Stimulated activated CD8-positive, alpha-beta memory T cell treated with anti-CD3 and anti-CD28 coated beads, Interleukin-15, amount 100 ng/mL, for 48 hours (primary cell): Measurements from ENCODE around the gene PACS2.
"Not testable (repeated sequence)": the region's sequence is repeated elsewhere in the genome, so short reads cannot be mapped to it uniquely, and the experiment has no call there.

Experiments
- DNase-seq, 2 donors: peaks; one replicate each; pipeline ENCODE4 v3.0.0-alpha.2; 2020; ENCODE audit warnings: low read depth in 2 of 2

Gene PACS2

DNA sequence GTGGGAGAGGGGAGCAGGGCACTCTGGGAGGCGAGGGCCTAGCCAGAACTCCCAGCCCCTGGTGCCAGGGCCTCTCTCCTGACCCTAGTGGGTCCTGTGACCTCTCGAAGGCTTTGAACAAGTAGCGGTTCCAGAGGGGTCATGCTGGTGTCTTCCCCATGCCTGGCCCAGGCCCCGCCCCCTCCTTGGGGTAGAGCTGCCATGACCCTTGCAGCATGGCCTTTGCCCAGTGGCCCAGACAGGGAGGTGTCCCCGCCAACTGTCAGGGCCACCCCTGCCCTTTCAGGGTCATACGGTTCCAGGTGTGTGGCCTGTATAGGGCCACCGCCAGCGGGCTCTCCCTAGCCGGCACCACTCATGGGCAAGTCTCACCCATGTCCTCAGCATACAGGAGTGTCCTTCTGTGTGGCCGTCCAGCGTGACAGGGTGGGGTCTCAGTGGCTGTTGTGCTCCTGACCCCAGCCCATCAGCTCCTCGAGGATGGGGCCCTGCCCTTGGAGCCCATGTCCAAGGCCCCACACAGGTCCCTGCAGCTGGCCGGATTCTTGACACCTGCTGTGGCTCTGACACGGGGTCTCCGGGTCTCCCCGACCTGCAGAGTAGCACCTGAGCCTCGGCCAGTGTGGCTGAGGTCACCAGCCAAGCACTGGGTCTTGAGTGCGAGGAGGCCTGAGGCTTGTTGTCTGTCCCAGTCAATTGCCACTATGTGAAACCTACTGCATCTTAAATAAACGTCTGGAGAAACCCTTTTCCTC is 34.6 kb downstream of the PACS2 start:
- no peak for DNase-seq

DNA sequence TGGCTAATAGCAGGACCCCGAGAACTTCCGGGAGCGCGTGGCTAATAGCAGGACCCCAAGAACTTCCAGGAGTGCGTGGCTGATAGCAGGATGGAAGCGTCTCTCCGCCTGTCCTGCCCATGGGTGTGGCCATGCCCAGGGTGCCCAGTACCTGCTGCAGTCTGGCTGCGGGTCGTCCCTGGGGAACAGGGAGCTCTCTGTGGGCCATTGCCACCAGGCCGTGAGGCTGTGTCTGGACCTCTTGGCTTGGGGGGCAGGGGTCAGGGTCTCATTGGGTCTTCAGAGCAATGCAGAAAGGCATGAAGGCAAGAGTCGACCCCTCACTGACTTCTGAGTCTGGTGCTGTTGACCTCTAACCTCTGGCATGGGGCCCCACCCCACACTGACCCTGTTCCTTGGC is 35.4 kb downstream of the PACS2 start:
- no peak for DNase-seq

DNA sequence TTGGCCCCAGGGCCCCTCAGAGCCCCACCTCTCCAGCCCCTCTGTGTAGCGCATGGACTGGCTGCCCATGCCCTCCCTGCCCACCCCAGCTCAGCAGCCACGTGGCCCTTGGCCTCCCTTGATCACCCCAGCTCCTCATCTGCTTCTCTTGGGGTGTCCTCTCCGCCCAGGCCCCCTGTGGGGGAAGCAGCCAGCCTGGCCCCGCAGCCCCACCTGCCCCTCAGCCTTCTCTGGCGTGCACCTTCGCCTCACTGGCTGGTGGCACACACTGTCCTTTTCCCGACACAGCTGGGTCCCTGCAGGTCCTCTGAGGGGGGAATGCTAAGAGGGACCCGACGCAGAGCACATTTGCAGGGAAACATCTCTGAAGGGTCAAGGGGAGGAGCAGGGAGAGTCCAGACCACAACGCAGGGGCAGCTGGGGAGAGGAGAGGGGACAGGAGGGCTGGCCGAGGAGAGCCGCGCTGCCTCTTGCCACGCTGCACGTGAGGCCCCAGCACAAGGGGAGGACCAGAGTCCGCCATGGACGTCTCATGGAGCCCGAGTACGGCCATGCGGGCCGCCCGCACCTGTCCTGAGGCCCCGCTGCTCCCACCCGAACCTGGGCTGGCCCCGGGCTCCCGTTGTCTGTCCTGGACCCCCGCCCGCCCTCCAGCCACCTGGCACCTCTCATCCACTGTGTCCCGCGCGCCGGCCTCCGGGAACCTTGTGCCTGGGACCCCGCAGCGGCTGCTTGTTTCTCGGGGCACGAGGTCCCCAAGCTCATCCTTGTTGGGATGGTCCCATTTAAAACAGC is 36.1 kb downstream of the PACS2 start:
- no peak for DNase-seq

DNA sequence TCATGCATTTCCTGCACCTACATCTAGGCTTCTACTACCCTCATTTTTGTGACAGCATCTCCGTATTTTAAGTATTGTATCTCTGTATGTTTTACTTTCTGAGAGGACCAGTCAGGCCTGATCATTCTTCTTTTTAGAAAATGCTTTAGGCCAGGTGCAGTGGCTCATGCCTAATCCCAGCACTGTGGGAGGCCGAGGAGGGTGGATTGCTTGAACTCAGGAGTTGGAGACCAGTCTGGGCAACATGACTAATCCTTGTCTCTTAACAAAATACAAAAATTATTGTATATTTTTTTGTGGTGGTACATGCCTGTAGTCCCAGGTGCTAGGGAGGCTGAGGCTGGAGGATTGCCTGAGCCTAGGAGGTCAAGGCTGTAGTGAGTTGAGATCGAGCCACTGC is 36.9 kb downstream of the PACS2 start:
- no peak for DNase-seq

DNA sequence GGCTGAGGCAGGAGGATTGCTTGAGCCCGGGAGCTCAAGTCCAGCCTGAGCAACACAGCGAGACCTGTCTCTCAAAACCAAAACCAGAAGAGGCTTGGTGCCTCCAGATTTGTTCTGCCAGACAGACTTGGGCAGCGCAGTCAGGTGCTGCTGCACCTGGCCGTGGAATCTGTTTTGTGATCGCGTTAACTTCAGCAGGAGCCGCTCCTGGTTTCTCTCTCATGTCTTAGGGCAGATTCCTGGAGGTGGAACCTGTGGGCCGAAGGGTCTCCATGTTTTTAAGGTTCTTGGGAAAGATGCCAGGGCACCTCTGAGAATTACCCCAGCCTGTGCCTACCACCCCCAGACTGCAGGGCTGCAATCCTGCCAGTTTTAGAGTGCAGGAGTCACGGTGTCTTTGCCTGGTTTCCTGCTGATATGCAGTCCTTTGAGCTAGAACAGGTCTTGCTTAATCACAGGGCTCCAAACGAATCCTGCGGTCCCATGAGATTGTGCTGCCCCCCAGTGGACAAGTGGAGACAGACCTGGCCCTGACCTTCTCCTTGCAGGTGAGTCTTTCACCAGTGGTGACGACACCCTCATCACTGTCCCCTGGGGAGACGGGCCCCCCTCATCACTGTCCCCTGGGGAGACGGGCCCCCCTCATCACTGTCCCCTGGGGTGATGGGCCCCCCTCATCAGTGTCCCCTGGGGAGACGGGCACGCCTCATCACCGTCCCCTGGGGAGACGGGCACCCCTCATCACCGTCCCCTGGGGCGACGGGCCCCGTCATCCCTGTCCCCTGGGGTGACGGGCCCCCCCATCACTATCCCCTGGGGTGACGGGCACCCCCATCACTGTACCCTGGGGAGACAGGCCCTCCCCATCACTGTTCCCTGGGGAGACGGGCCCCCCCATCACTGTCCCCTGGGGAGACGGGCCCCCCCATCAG is 37.6 kb downstream of the PACS2 start:
- peak; percentile 68 to 72 for DNase-seq

DNA sequence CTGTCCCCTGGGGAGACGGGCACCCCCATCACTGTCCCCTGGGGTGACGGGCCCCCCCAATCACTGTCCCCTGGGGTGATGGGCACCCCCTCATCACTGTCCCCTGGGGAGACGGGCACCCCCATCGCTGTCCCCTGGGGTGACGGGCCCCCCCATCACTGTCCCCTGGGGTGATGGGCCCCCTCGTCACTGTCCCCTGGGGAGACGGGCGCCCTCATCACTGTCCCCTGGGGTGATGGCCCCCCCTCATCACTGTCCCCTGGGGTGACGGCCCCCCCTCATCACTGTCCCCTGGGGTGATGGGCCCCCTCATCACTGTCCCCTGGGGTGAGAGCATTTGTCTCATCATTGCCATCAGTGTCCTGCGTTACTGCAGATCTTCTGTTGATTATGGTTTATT is 38.6 kb downstream of the PACS2 start:
- no peak for DNase-seq

DNA sequence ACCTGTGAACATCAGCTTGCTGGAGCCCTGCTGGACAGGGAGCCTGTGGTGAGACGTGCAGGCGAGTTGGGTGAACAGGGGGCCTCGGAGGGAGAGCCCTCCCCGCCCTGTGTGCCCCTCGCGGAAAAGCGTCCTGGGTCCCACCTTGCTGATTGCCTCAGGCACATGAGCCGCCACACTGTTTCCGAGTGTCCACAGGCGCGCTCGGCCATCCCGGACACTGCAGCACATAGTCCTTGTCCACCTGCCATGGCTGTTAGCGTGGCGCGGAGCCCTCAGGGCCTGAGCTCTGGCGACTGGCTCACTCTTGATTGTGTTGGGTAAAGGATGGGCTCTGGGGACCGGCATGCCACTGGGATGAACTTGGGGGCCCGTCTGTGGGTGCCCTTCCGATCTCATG is 40.0 kb downstream of the PACS2 start:
- DNase-seq, result no peak

DNA sequence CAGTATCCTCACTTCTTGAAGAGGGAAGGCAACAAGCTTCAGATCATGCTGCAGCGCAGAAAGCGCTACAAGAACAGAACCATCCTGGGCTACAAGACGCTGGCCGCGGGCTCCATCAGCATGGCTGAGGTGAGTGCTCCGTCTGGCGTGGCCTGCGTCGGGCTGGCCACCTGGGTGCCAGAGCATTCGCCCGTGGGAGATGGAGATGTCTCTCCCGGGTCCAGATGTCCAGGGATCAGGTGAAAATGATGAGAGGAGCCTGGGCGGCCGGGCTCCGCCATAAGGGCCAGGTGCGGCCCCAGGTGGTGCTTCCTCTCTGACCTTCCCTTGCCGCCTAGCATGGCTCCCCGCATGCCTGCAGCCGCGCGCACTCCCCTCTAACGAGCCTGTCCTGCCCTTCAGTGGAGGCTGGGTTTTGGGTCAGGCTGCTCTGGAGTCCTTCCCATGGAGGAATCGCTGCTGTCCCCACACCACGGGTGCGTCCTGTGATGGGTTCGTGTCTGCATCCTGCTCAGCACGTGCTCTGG is 40.6 kb downstream of the PACS2 start:
- DNase-seq, result no peak

DNA sequence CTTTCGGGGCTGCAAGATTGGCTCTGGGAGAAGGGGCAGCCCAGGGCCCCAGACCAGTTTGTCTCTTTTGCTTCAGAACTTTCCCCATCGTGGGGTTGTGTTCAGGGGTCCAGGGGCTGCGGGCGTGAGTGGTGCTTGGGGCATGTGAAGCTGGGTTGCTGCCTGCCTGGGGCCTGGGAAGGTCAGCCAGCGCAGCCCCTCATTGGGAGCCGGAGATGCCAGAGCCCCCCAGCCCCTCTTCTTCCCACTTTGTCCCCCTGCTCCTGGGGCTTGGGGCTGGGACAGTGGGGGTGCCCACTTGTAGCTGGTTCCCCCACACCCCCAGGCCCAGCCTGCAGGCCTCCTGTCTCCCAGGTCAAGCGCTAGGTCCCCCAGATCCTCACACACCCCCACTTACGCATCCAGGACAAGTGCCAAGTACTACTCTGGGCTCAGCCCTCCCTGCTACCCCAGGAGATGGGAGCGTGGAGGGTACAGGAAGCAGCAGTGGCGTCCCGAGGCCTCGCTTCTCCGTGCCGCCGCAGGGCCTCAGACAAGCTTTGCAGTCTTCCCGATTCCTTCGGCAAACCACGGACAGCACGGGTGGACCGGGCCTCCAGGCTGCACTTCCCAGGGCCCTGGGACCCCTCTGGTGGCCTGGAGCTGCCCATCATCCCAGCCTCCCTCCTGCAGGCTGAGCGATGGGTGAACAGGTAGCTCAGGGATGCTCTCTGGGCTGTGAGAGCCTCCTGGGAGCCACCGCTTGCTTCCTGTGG is 41.5 kb downstream of the PACS2 start:
- no peak for DNase-seq

DNA sequence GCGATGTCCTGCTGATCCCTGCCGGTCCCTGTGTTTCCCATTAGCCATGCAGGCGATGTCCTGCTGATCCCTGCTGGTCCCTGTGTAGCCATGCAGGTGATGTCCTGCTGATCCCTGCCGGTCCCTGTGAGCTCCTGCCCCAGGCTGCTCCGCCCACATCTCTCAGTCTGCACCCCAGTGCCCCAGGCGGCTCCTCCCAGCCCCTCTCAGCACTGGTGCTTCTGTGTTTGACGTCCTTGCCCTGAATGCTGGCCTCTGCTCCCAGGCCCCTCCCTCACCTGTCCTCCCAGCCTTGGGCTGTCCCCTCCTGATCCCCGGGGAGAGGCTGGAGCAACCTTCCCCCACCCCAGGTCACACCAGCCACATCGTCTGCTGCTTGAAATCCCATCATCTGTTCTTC is 42.4 kb downstream of the PACS2 start:
- no peak for DNase-seq

DNA sequence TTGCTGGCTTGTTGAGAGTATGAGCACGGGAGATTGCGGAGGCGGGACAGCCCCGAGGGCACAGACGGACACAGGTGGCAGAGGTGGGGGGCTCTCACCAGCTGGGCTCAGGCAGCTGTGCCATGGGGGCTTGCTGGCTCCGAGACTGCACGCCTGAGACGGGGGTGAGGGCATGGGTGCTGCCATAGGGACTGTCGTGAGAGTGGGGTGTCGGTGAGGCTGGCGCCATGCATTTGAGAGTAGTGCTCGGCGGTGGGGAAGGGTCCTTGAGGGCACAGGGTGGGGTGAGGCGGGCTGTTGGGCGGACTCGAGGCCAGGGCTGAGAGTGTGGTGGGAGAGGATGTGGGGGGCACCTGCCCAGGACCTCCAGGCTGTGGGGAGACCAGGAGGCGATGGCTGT is 43.1 kb downstream of the PACS2 start:
- DNase-seq, result no peak

DNA sequence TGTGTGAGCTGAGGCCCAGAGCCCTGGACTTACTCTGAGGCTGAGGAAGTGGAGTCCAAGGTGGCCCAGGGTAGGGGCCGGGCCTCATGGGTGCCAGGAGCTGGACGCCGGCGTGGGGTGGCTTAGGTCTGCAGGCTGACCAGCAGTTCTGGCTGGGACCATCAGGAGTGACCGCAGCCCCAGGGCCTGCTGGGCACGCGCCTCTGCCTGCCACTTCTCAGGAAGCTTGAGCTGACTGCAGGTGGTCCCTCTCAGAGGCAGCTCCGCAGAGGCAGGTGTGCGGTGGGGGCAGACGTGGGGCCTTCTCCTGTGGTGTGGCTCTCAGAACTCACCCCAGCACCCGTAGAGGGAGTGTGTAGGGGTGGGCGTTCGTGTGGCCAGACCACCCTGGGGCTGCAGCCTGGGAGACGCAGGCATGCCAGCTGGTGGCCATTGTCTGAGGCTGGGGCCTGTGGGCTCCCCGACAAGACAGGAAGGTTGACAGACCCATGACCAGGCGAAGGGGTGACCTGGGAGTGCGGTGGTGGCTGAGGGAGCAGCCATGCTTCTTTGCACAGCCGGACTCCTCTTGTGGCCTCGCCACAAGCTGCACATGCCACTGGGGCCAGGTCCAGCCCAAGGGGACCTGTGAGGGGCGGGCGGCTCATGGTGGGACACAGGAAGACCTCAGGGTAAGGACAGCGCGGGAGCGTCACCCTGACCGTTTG is 43.7 kb downstream of the PACS2 start:
- DNase-seq, result no peak

DNA sequence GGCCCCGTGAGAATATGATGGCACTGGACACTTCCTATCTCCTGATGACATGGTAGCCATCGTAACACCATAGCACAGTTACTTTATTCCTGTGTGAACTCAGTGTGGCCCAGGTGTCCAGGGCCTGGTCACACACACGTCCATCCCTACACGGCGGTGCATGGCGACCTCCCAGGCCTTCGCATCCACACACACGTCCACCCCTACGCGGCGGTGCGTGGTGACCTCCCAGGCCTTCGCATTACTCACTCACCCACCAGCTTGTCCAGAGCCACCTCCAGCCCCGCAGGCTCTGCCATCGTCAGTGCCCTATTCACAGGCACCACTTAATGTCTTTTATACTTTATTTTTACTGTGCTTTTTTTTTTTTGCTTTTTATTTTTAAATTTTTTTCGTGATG is 44.4 kb downstream of the PACS2 start:
- DNase-seq, result no peak

DNA sequence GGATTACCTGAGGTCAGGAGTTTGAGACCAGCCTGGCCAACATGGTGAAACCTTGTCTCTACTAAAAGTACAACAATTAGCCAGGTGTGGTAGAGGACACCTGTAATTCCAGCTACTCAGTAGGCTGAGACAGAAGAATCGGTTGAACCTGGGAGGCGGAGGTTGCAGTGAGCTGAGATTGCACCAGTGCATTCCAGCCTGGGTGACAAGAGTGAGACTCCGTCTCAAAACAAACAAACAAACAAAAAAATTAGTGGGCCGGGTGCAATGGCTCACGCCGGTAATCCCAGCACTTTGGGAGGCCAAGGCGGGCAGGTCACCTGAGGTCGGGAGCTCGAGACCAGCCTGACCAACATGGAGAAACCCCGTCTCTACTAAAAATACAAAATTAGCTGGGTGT is 46.9 kb downstream of the PACS2 start:
- DNase-seq, result not testable (repeated sequence)

DNA sequence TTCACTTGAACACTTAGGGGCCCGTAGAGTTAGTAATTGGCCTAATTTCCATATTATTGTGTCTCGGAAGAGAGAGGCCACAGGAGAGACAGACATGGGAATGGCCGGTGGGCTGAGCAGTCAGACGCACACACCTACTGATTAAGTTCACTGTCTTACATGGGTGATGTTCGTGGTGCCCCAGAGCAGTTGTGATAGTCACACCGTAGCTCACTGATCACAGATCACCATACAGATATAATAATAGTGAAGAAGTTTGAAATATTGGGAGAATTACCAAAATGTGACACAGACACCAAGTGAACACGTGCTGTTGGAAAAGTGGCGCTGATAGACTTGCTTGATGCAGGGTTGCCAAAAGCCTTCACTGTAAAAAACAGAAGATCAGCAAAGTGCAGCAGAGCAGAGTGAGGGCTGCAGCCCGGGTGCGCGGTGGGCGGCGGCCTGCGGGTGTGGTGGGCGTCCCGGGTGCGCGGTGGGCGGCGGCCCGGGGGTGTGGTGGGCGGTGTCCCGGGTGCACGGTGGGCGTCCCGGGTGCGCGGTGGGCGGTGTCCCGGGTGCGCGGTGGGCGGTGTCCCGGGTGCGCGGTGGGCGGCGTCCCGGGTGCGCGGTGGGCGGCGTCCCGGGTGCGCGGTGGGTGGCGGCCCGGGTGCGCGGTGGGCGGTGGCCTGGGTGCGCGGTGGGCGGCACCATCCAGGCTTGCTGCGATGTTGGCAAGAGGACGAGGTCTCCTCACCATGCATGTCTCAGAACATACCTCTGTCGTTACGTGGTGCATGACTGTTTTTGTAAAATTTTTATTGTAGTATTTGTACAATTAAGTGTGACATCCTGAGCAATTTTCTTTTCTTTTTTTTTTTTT is 49.5 kb downstream of the PACS2 start:
- peak in 1 of 2 donors; percentile 18 for DNase-seq

DNA sequence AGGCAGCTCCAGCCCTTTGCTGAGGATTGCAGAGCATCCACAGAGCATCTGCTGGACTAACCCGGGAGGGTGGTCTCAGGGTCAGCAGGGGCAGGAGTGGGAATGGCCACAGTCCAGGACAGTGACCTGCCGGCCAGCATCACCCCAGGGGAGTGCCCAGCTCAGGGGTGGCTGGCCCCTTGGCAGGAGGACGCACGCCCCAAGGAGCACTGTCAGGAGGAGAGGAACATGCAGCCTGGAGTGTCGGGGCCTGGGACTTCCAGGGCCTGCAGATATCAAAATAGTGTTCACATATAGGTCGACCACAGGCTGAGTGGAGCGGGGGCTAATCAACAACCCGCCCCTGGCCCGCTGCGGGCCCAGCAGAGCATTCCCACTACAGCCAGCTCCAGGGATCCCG is 50.6 kb downstream of the PACS2 start:
- no peak for DNase-seq

DNA sequence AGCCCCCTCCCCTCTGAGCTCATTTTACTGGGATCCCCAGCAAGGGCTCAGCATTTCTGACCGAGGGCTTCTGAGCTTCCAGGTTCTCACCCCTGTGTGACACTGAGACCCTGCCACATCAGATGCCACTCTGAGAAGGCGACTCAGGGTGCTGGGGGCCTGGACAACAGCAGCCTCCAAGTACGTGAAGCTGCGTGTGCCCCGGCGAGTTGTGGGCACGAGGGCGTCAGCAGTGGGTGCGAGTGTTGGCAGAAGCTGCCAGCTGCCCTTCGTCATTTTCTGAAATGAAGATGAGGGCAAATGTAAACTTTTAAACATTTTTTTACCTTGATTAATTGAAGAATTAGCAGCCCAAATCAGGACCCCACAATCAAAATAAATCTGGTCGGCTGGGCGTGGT is 51.1 kb downstream of the PACS2 start:
- no peak for DNase-seq

DNA sequence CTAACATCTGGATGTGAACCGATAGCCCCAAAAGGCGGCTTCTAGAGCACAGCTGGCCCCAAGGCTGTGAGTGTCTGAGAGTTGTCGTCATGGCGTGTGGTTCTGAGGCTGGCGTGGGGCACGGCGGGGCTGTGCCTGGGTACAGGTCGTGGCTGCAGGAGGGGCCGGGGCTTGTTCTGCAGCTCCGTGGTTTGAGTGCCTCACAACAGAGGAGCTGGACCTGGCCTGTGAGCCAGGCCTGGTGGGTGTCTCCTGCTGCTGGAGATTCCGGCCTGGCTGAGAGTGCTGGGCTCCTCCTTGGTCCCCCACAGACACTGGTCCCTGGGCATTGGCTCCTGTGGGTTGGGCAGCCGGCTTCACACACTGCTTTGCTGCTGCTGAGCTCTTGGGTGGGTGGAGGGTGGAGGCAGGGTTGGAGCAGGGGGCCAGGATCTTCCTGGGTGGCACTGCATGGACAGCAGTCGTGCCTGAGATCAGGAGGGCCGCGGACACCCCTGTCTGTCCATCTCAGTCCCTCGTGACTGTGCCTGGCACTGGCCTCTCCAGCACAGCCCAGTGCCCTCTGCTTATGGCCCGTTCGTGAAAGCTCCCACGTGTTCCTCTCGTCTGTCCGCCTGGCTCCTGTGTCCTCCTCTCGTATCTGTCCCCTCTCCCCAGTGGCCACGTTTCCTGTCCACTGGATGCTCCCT is 52.0 kb downstream of the PACS2 start:
- no peak for DNase-seq
